NT2/D1 (cell line): ENCODE measurements around the gene PPIE.

Experiments used
- DNase-seq: peaks from one replicate; pipeline ENCODE4 v3.0.0-alpha.2; 2011; ENCODE audit warnings: low read depth, low spot score
- H3K27me3 ChIP-seq: 2 replicates; pipeline ENCODE4 v1.6.0; 2011; ENCODE audit warnings: mild to moderate bottlenecking; ENCODE audit not compliant: insufficient read length, insufficient read depth
- H3K36me3 ChIP-seq: 2 replicates; pipeline ENCODE4 v1.6.1; 2011; ENCODE audit warnings: mild to moderate bottlenecking, low read length, mixed read lengths; ENCODE audit not compliant: insufficient read depth, insufficient read length
- H3K4me1 ChIP-seq: 2 replicates; pipeline ENCODE4 v1.5.1; 2011; ENCODE audit not compliant: insufficient read depth, insufficient read length
- H3K4me3 ChIP-seq: 2 replicates; pipeline ENCODE4 v1.5.1; 2011; ENCODE audit warnings: low read depth; ENCODE audit not compliant: insufficient read length
- H3K9ac ChIP-seq: 2 replicates; pipeline ENCODE4 v1.6.0; 2011; ENCODE audit warnings: low read depth; ENCODE audit not compliant: insufficient read length
- H3K9me3 ChIP-seq: 2 replicates; pipeline ENCODE4 v1.5.1; 2011; ENCODE audit warnings: mild to moderate bottlenecking, low read length; ENCODE audit not compliant: insufficient read depth
- SUZ12 ChIP-seq: IDR thresholded peaks from 2 replicates; pipeline ENCODE4 v1.6.1; 2011; ENCODE audit not compliant: insufficient read length, insufficient read depth; ENCODE audit errors: extremely low read depth
- YY1 ChIP-seq: IDR thresholded peaks from 2 replicates; pipeline ENCODE4 v1.6.1; 2011; ENCODE audit not compliant: insufficient read length, insufficient read depth
- ZNF274 ChIP-seq: IDR thresholded peaks from 2 replicates; pipeline ENCODE4 v1.6.1; 2011; ENCODE audit warnings: mild to moderate bottlenecking, low read depth, low read length

Gene PPIE

DNA sequence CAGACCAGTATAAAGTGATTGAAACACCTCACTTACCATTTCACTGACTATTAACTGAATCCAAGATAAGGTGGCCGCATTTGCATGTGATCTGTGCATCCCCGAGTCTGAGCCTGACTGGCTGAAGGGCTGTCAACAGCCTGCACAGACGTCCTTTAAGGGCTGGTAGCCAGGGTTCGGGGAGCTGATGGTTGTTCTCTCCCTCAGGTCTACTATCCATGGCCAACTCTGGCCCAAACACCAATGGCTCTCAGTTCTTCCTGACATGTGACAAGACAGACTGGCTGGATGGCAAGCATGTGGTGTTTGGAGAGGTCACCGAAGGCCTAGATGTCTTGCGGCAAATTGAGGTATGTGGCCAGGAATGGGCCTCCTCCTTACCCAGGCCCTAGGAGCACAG lies 14.0 kb downstream of the PPIE start:
- DNase-seq: no peak
- Histone ChIP-seq H3K9ac (no peak overlapping the region), H3K36me3 (peaks cover 98% of the 10 kb centered on the region), H3K27me3 (no peaks in the 10 kb centered on the region), H3K4me1 (no peaks in the 10 kb centered on the region), H3K9me3 (no peaks in the 10 kb centered on the region), H3K4me3 (no peak overlapping the region)
- no peak for TF ChIP-seq SUZ12
- TF ChIP-seq ZNF274: no peak
- TF ChIP-seq YY1: no peak

DNA sequence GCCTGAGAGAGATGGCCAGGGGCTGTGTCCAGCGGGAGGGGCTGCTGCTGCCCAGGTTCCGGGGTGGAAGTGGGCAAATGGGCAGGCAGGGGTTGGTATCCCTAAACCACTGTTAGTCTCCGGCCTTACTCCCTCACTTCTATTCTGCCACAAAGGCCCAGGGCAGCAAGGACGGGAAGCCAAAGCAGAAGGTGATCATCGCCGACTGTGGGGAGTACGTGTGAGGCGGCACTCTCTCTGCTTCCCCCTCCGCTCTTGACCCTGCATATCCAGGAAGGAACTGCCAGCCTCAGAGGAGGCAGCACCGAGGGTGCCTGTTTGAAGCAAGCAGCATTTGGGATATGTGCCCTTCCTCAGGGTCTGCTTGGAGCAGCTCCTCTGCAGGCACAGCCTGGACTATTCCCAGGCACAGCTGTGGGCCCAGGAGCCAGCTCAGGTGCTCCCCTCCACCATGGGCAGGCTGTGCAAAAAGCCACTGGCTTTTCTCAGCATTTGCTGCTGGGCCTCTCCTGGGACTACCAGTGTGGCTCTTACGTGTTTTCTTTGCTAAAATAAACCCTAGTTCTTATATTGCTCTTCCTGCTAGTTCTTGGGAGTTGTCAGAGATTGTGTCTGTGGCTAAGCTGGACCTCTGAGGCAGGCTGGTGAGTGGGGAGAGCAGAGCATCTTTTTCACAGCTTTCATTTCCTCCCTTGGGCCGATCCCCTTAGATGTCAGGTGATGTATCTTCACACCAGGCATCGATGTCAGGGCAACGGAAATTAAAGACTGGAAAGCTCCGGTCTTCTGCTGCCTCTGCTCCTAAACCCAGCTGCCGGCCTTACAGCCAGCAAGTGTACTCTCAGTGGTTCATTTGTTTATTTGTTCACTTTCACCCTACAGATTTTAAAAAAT lies 14.7 kb downstream of the PPIE start:
- Histone ChIP-seq H3K9ac (no peak overlapping the region), H3K36me3 (peaks cover 98% of the 10 kb centered on the region)

DNA sequence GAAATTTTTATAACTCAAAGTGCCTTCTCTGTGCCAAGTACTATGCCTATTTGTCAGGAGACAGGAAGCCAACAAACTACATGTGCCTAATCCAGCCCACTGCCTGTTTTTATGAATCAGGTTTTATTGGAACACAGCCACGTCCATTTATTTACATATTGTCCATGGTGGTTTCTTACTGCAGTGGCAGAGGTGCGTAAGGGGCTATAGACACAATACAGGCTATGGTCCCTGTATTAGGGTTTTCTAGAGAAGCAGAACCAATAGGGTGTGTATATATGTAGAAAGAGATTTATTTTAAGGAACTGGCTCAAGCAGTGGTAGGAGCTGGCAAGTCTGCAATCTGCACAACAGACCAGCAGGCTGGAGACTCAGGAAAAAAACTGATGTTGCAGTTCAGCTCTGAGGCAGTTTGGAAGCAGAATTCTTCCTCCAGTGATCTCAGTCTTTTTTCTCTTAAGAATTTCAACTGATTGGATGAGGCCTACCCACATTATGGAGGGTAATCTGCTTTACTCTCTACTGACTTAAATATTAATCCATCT lies 15.4 kb downstream of the PPIE start:
- peaks cover 97% of the 10 kb centered on the region for H3K36me3 ChIP-seq
- no peak overlapping the region for H3K9ac ChIP-seq
- no peaks in the 10 kb centered on the region for H3K27me3 ChIP-seq
- H3K4me1 ChIP-seq: no peaks in the 10 kb centered on the region
- no peak for TF ChIP-seq ZNF274
- no peak for TF ChIP-seq SUZ12
- TF ChIP-seq YY1: no peak
- no peak overlapping the region for H3K4me3 ChIP-seq
- H3K9me3 ChIP-seq: no peaks in the 10 kb centered on the region
- no peak for DNase-seq

More for the DNA sequence above, 14.7 kb downstream of the PPIE start:
- no peak for DNase-seq
- TF ChIP-seq YY1 (no peak), SUZ12 (no peak)
- H3K9me3 ChIP-seq: no peaks in the 10 kb centered on the region
- no peaks in the 10 kb centered on the region for H3K27me3 ChIP-seq
- H3K4me3 ChIP-seq: no peak overlapping the region
- no peaks in the 10 kb centered on the region for H3K4me1 ChIP-seq

DNA sequence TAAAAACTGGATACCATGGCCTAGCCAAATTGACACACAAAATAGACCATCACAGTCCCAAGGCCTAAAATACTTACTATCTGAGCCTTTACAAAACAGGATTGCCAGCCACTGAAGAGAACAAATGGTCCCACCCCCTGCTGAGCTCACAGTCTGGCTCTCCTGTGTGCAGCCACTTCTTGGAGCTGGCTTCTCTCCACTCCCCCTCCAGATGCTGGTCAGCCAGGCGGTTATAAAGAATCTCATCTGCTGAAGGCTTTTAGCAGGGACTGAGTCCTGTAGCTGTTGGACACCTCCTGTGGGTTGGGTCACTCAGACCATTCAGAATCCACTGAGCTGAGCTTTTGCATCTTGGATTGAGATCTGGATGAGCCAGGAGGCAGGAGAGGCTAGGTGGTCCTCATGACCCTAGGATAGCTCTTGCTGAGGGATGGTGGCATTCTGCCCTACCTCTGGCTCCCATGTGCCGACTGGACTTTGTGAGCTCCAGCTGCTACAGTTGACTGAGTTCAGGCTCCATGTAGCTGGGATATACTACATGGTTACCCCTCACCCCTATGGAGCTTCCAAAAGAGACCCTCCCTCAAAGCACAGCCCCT lies 16.3 kb downstream of the PPIE start:
- no peak for TF ChIP-seq SUZ12
- TF ChIP-seq ZNF274: no peak
- TF ChIP-seq YY1: no peak
- Histone ChIP-seq H3K4me3 (no peak overlapping the region), H3K9ac (no peak overlapping the region), H3K4me1 (no peaks in the 10 kb centered on the region), H3K9me3 (peaks cover 5% of the 10 kb centered on the region; the same call in 1 of the 2 replicates), H3K27me3 (no peaks in the 10 kb centered on the region), H3K36me3 (peaks cover 91% of the 10 kb centered on the region)
- no peak for DNase-seq

DNA sequence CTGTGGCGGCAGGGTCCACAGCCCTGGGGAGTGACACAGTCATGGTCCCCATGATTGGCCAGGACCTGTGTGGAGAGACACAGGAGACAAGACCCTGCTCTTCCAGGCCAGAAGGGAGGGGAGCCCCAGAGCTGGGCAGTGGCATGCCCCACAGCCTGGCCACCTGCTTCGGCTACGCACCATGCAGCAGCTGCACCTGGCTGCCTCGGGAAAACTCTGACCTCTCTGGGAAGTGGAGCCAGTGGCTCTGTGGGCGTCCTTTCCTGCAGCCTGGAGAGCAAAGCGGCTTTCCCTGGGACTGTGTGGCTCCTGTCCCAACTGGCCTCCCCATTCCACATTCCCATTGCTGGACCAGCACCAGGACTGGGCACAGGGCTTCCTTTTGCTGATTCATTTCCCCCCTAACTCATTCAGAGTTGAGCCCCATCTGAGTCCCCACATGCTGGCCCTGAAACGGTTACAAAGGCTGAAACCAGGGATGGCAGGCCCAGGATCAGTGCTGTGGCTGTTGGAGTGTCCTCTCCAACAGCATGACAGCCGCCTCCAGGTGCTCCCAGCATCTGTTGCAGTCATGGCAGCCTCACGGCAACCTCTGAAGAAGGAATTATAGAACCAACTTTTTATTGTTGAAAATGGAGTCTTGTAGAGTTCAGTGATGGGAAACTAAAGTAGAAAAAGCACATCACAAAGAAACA lies 17.4 kb downstream of the PPIE start:
- no peaks in the 10 kb centered on the region for H3K4me1 ChIP-seq
- peaks cover 80% of the 10 kb centered on the region for H3K36me3 ChIP-seq
- TF ChIP-seq YY1 (no peak), SUZ12 (no peak), ZNF274 (no peak)
- no peak overlapping the region for H3K9ac ChIP-seq
- no peak for DNase-seq
- H3K9me3 ChIP-seq: peaks cover 17% of the 10 kb centered on the region; the same call in 1 of the 2 replicates
- H3K27me3 ChIP-seq: no peaks in the 10 kb centered on the region
- no peak overlapping the region for H3K4me3 ChIP-seq

DNA sequence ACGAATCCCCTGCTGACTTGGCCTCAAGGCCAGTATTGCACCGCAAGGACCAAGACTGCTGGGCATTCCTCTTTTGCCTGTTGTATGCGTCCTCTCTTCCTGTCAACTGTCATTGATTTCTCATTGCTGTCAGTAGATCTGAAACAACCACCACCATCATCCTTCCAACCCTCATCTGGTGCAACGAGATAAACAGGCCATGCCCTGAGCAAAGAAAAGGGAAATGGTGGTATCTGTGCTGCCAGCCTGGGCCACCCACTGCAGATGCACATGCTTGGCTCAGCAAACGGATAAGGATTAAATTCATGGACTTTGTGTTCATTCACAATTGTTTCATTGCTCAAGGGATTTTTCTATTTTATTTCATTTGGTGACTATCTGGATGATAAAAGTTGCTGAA lies 18.8 kb downstream of the PPIE start:
- Histone ChIP-seq H3K27me3 (no peaks in the 10 kb centered on the region), H3K9ac (no peak overlapping the region), H3K36me3 (peaks cover 66% of the 10 kb centered on the region), H3K4me1 (peaks cover under 1% of the 10 kb centered on the region), H3K4me3 (no peak overlapping the region), H3K9me3 (peaks cover 25% of the 10 kb centered on the region; the same call in 1 of the 2 replicates)
- DNase-seq: no peak
- no peak for TF ChIP-seq YY1
- no peak for TF ChIP-seq SUZ12
- no peak for TF ChIP-seq ZNF274
